IMR-90 (cell line): ENCODE data around the gene MGME1. TPM values are rescaled to one million over a fixed set of nuclear protein-coding genes. Genes with fewer than 3 reads are reported as not detected.

Experiments
- ATAC-seq: fragments of 200-7000 bp; cut with Tn5 transposase; 2 replicates; pipeline ENCODE4 v1.9.1; 2020; ENCODE audit warnings: low read depth, mild to moderate bottlenecking, moderate library complexity
- BruUV-seq: library from RNA; stranded (reverse); fragments of 400-500 nt; replicated peaks from 2 replicates; lab custom pipeline; 2021; lab: Mats Ljungman, UMichigan
- CTCF ChIA-PET: fragments of 300-600 bp; formaldehyde crosslinking; extraction: SDS; loops from one replicate; lab custom pipeline; 2021; ENCODE audit warnings: antibody characterized with exemption; lab: Yijun Ruan, JAX
- POLR2A ChIA-PET: fragments of 300-600 bp; sonication (Branson Sonifier 250); formaldehyde crosslinking; loops from one replicate; lab custom pipeline; 2022; ENCODE audit warnings: antibody characterized with exemption; ENCODE audit not compliant: unreplicated experiment; lab: Charles Lee
- DNase-seq: peaks from one replicate; pipeline ENCODE4 v3.0.0; 2013
- H2AFZ ChIP-seq: replicated peaks from 2 replicates; pipeline ENCODE3; 2013; ENCODE audit warnings: low read length, mild to moderate bottlenecking; ENCODE audit not compliant: poor library complexity
- H2AK5ac ChIP-seq: 2 replicates; pipeline ENCODE4 v1.6.1; 2013; ENCODE audit warnings: low read depth, low read length, inconsistent platforms
- H2AK9ac ChIP-seq: replicated peaks from 2 replicates; pipeline ENCODE3; 2013; ENCODE audit warnings: mild to moderate bottlenecking, low read depth, low read length, moderate library complexity; ENCODE audit not compliant: poor library complexity
- H2BK120ac ChIP-seq: 2 replicates; pipeline ENCODE4 v1.6.1; 2013; ENCODE audit warnings: low read depth, low read length, inconsistent platforms
- H2BK15ac ChIP-seq: 3 replicates; pipeline ENCODE4 v1.6.1; 2013; ENCODE audit warnings: low read depth, low read length, inconsistent platforms
- H2BK20ac ChIP-seq: 2 replicates; pipeline ENCODE4 v1.6.1; 2013; ENCODE audit warnings: low read depth, mild to moderate bottlenecking, inconsistent platforms, low read length, moderate library complexity
- H2BK5ac ChIP-seq: 2 replicates; pipeline ENCODE4 v1.6.1; 2013; ENCODE audit warnings: mild to moderate bottlenecking, low read depth, low read length, inconsistent platforms; ENCODE audit not compliant: poor library complexity, severe bottlenecking
- H3K14ac ChIP-seq: replicated peaks from 2 replicates; pipeline ENCODE4 v1.6.1; 2013; ENCODE audit warnings: low read depth, low read length, inconsistent platforms
- H3K18ac ChIP-seq: 2 replicates; pipeline ENCODE4 v1.6.1; 2013; ENCODE audit warnings: low read depth, low read length, control low read depth
- H3K23ac ChIP-seq: 2 replicates; pipeline ENCODE4 v1.6.1; 2013; ENCODE audit warnings: low read depth, low read length, inconsistent platforms
- H3K27ac ChIP-seq: 2 replicates; pipeline ENCODE4 v1.5.1; 2013; ENCODE audit warnings: mild to moderate bottlenecking, control low read depth, low read length; ENCODE audit not compliant: insufficient read depth
- H3K27me3 ChIP-seq: 2 replicates; pipeline ENCODE4 v1.6.1; 2013; ENCODE audit warnings: low read length; ENCODE audit not compliant: control insufficient read depth, insufficient read depth
- H3K36me3 ChIP-seq: 2 replicates; pipeline ENCODE4 v1.6.1; 2013; ENCODE audit warnings: low read length, mixed read lengths; ENCODE audit not compliant: control insufficient read depth, insufficient read depth
- H3K4ac ChIP-seq: 2 replicates; pipeline ENCODE4 v1.6.1; 2013; ENCODE audit warnings: low read depth, low read length, inconsistent platforms
- H3K4me1 ChIP-seq: 2 replicates; pipeline ENCODE4 v1.6.1; 2013; ENCODE audit warnings: low read length, mixed read lengths; ENCODE audit not compliant: control insufficient read depth, insufficient read depth
- H3K4me2 ChIP-seq: 2 replicates; pipeline ENCODE4 v1.6.1; 2013; ENCODE audit warnings: low read depth, mild to moderate bottlenecking, control low read depth, low read length, moderate library complexity
- H3K4me3 ChIP-seq: 2 replicates; pipeline ENCODE4 v1.5.1; 2013; ENCODE audit warnings: low read depth, mild to moderate bottlenecking, control low read depth, low read length, moderate library complexity; ENCODE audit not compliant: insufficient read depth
- H3K56ac ChIP-seq: 2 replicates; pipeline ENCODE4 v1.6.1; 2013; ENCODE audit warnings: low read length, inconsistent platforms; ENCODE audit not compliant: insufficient read depth; ENCODE audit errors: extremely low read depth
- H3K79me1 ChIP-seq, 2 experiments: 2 replicates each; pipeline ENCODE4 v1.6.1; 2013; ENCODE audit warnings: low read length in 2 of 2, inconsistent platforms in 1 of 2, low read depth in 1 of 2
- H3K9ac ChIP-seq: 2 replicates; pipeline ENCODE4 v1.6.1; 2013; ENCODE audit warnings: low read depth, low read length, control low read depth
- H3K9me1 ChIP-seq: 2 replicates; pipeline ENCODE4 v1.6.1; 2013; ENCODE audit warnings: low read length, inconsistent platforms; ENCODE audit not compliant: insufficient read depth
- H3K9me3 ChIP-seq: 2 replicates; pipeline ENCODE4 v1.6.1; 2013; ENCODE audit warnings: low read length; ENCODE audit not compliant: control insufficient read depth, insufficient read depth
- H4K20me1 ChIP-seq: 2 replicates; pipeline ENCODE4 v1.6.1; 2013; ENCODE audit warnings: low read length, inconsistent platforms; ENCODE audit not compliant: insufficient read depth
- H4K5ac ChIP-seq: 2 replicates; pipeline ENCODE4 v1.6.1; 2013; ENCODE audit warnings: mild to moderate bottlenecking, low read depth, low read length, control low read depth
- H4K8ac ChIP-seq, 2 experiments: 2 replicates each; pipeline ENCODE4 v1.6.1; 2013; ENCODE audit warnings: low read depth in 2 of 2, low read length in 2 of 2, control low read depth in 1 of 2, inconsistent platforms in 1 of 2
- H4K91ac ChIP-seq: 2 replicates; pipeline ENCODE4 v1.6.1; 2013; ENCODE audit warnings: low read depth, low read length, inconsistent platforms; ENCODE audit not compliant: insufficient read depth
- BHLHE40 ChIP-seq: fragments of 150-350 bp; IDR thresholded peaks from 2 replicates; pipeline ENCODE4 v1.6.1; 2016; ENCODE audit warnings: mild to moderate bottlenecking, low read depth, low read length
- CEBPB ChIP-seq: IDR thresholded peaks from 2 replicates; pipeline ENCODE4 v1.6.1; 2012; ENCODE audit warnings: low read depth, low read length, improper control_type of control experiment
- CHD1 ChIP-seq: IDR thresholded peaks from 2 replicates; pipeline ENCODE4 v1.6.1; 2012; ENCODE audit warnings: low read depth, low read length, improper control_type of control experiment
- CTCF ChIP-seq: conservative IDR thresholded peaks from 2 replicates; pipeline ENCODE4 v1.5.1; 2012; ENCODE audit warnings: mild to moderate bottlenecking, low read depth, low read length, improper control_type of control experiment
- FOS ChIP-seq: fragments of 150-350 bp; IDR thresholded peaks from 2 replicates; pipeline ENCODE4 v1.6.1; 2016; ENCODE audit warnings: low read depth, low read length
- MAZ ChIP-seq: IDR thresholded peaks from 2 replicates; pipeline ENCODE4 v1.6.1; 2012; ENCODE audit warnings: low read depth, mild to moderate bottlenecking, low read length, improper control_type of control experiment, moderate library complexity, borderline replicate concordance
- MXI1 ChIP-seq: IDR thresholded peaks from 2 replicates; pipeline ENCODE4 v1.6.1; 2012; ENCODE audit warnings: low read depth, mild to moderate bottlenecking, low read length, moderate library complexity, borderline replicate concordance
- NFE2L2 ChIP-seq: fragments of 150-350 bp; IDR thresholded peaks from 2 replicates; pipeline ENCODE4 v1.6.1; 2016; ENCODE audit warnings: low read depth, mild to moderate bottlenecking, low read length
- POLR2A ChIP-seq: IDR thresholded peaks from 2 replicates; pipeline ENCODE4 v1.6.1; 2012; ENCODE audit warnings: mild to moderate bottlenecking, low read depth, low read length
- RAD21 ChIP-seq: IDR thresholded peaks from 2 replicates; pipeline ENCODE4 v1.6.1; 2012; ENCODE audit warnings: low read length, improper control_type of control experiment
- RCOR1 ChIP-seq: IDR thresholded peaks from 2 replicates; pipeline ENCODE4 v1.6.1; 2012; ENCODE audit warnings: mild to moderate bottlenecking, low read length, improper control_type of control experiment; ENCODE audit not compliant: insufficient replicate concordance
- RFX5 ChIP-seq: IDR thresholded peaks from 2 replicates; pipeline ENCODE4 v1.8.0; 2012; ENCODE audit warnings: low read depth, mild to moderate bottlenecking, low read length, moderate library complexity
- WGBS, 2 experiments: methylation state at CpG; one replicate each; pipeline versions ENCODE4 v1.1.5 to v1.1.7; 2013; ENCODE audit warnings: missing lambda C conversion rate in 2 of 2; ENCODE audit not compliant: insufficient read length in 1 of 2; ENCODE audit errors: extremely low coverage in 2 of 2; 5-methylcytosine and 5-hydroxymethylcytosine counted together
- dilution Hi-C: fragments of 300-500 bp; cut with HindIII; formaldehyde crosslinking; loops from one replicate; pipeline ENCODE4 v1.14.3; 2018; ENCODE audit warnings: low sequenced_read_pairs; ENCODE audit not compliant: unreplicated experiment
- in situ Hi-C: fragments of 300-500 bp; cut with MboI; formaldehyde crosslinking; loops from 3 replicates; pipeline ENCODE4 v1.14.3; 2019; ENCODE audit warnings: low sequenced_read_pairs, inconsistent platforms, mixed read lengths
- intact Hi-C: fragments of 100-400 bp; cut with micrococcal nuclease; formaldehyde crosslinking; loops from 2 replicates; pipeline ENCODE4 v1.10.0; 2022
- polyA plus RNA-seq, 3 experiments: library from polyadenylated mRNA; depleted of rRNA; stranded (reverse); fragments of >200 nt; gene quantifications; 2 replicates each; pipeline ENCODE4 v1.2.3, GENCODE V29; 2012; ENCODE audit warnings: low replicate concordance in 1 of 3
- total RNA-seq: library from RNA; depleted of rRNA; stranded (reverse); fragments of >200 nt; gene quantifications from 2 replicates; pipeline ENCODE4 v1.2.3, GENCODE V29; 2012
- TF ChIP-seq, protein P1 (sequence below): fragments of 150-350 bp; IDR thresholded peaks from 2 replicates; pipeline ENCODE4 v1.6.1; 2017; ENCODE audit warnings: mild to moderate bottlenecking, antibody characterized with exemption, low read length, low read depth

The MGME1 gene
- total and polyA plus RNA-seq, 2 of the 4 experiments (the other 2 are of a cell fraction): 7.2 to 9.3 TPM

- Histone ChIP-seq H3K4me1 (no peaks in the 10 kb centered on the region), H2BK5ac (no peak overlapping the region), H3K18ac (no peak overlapping the region), H4K8ac (peak overlapping the region in 1 of 2 experiments; percentile 75; a peak in 2 of 4 replicates), H3K9me3 (no peaks in the 10 kb centered on the region), H4K91ac (no peak overlapping the region), H3K9ac (no peak overlapping the region), H2AK9ac (no peak overlapping the region), H3K4me3 (no peak overlapping the region), H3K27ac (no peak overlapping the region), H3K14ac (no peak overlapping the region), H3K79me1 (no peaks in the 10 kb centered on the region), H4K20me1 (no peaks in the 10 kb centered on the region), H2BK20ac (no peak overlapping the region), H3K56ac (no peak overlapping the region), H2AK5ac (no peak overlapping the region), H3K36me3 (no peaks in the 10 kb centered on the region), H2BK15ac (no peak overlapping the region), H2AFZ (peak overlapping the region; percentile 78), H3K9me1 (no peaks in the 10 kb centered on the region), H2BK120ac (peak overlapping the region; percentile 5; the same call in 1 of the 2 replicates), H3K23ac (0 out of 2 replicates have a peak overlapping the region, but pooled peaks have one; percentile 26), H3K4me2 (no peak overlapping the region), H3K27me3 (peaks cover 4% of the 10 kb centered on the region; the same call in 1 of the 2 replicates), H4K5ac (no peak overlapping the region), H3K4ac (no peak overlapping the region)
- BruUV-seq: no TSS peak
- dilution Hi-C loops: no loop called here
- in situ Hi-C loops: loop anchor here (10.0 kb wide), 1 partner anchor 481 kb away; no protein-coding TSS in a partner anchor
- ATAC-seq: peak; percentile 91
- peak; percentile 74 for DNase-seq
- WGBS, 2 experiments: 27% methylated on average over 5 of the region's 16 CpGs; no CpG with 5 or more reads in 1 of the 2 experiments
- ChIA-PET CTCF (interaction anchor here (0.7 to 2.4 kb wide), 5 partner anchors 12 to 1186 kb away, joined by 3 to 8 read pairs (median 3); no protein-coding TSS in a partner anchor), POLR2A (no interaction called here)
- intact Hi-C loops: loop anchor here (2.0 to 5.0 kb wide), 3 partner anchors 459 to 564 kb away; no protein-coding TSS in a partner anchor
- TF ChIP-seq NFE2L2 (no peak), RFX5 (no peak), CEBPB (no peak), CTCF (peak; percentile 99), POLR2A (0 out of 2 replicates have a peak, but pooled peaks have one; percentile 27), MAZ (no peak), CHD1 (no peak), FOS (no peak), MXI1 (no peak), BHLHE40 (no peak), RCOR1 (no peak), RAD21 (peak; percentile 94)
- TF ChIP-seq, protein P1, sequence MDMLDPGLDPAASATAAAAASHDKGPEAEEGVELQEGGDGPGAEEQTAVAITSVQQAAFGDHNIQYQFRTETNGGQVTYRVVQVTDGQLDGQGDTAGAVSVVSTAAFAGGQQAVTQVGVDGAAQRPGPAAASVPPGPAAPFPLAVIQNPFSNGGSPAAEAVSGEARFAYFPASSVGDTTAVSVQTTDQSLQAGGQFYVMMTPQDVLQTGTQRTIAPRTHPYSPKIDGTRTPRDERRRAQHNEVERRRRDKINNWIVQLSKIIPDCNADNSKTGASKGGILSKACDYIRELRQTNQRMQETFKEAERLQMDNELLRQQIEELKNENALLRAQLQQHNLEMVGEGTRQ: no peak
Measured at GRCh38 chr20:17995967-17996819, 27.4 kb downstream of the MGME1 start.
